ENCODE data around the gene FOLR2.

DNA sequence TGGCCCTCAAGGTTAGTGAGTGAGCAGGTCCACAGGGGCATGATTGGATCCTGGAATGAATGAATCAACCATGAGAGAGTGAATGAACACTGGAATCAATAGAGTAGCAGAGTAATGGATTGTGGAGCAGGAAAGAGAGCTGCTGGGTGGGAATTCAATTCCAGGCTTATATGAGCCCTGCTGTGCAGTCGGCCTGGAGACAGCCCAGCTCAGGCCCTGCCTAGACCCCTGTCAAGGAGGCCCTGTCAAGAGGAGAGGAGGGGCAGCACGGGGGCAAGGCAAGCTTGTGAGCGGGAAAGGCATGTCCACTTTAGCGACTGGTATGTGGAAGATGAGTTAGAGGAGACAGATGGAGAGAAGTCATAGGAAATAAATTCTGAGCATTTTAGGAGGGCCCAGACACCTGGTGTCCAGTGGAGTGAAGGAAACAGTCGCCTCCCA, 25.9 kb upstream of the FOLR2 start:
- TF ChIP-seq, protein P1, sequence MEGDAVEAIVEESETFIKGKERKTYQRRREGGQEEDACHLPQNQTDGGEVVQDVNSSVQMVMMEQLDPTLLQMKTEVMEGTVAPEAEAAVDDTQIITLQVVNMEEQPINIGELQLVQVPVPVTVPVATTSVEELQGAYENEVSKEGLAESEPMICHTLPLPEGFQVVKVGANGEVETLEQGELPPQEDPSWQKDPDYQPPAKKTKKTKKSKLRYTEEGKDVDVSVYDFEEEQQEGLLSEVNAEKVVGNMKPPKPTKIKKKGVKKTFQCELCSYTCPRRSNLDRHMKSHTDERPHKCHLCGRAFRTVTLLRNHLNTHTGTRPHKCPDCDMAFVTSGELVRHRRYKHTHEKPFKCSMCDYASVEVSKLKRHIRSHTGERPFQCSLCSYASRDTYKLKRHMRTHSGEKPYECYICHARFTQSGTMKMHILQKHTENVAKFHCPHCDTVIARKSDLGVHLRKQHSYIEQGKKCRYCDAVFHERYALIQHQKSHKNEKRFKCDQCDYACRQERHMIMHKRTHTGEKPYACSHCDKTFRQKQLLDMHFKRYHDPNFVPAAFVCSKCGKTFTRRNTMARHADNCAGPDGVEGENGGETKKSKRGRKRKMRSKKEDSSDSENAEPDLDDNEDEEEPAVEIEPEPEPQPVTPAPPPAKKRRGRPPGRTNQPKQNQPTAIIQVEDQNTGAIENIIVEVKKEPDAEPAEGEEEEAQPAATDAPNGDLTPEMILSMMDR (IDR thresholded peaks at IDR 0.05), result no peak
- TF ChIP-seq POLR2A (IDR thresholded peaks at IDR 0.05), result no peak
- no peak for TF ChIP-seq POLR2AphosphoS5 (IDR thresholded peaks at IDR 0.05; ENCODE audit: insufficient read depth in 1 of 2, low read depth in 1 of 2)
